ENCODE results near the gene TULP3. TPM values are rescaled to one million over a fixed set of nuclear protein-coding genes. Genes with fewer than 3 reads are reported as not detected.

The TULP3 gene
- total RNA-seq, 2 experiments from 2014 or later, result 5.6 to 6.0 TPM

- intact Hi-C loops (cut with micrococcal nuclease), result no loop called here
- CTCF ChIA-PET, result interaction anchor here (1.0 kb wide), 1 partner anchor 44 kb away, joined by 3 read pairs; no protein-coding TSS in a partner anchor
Observed at GRCh38 chr12:2900642-2901041, 10.0 kb downstream of the TULP3 start.

DNA sequence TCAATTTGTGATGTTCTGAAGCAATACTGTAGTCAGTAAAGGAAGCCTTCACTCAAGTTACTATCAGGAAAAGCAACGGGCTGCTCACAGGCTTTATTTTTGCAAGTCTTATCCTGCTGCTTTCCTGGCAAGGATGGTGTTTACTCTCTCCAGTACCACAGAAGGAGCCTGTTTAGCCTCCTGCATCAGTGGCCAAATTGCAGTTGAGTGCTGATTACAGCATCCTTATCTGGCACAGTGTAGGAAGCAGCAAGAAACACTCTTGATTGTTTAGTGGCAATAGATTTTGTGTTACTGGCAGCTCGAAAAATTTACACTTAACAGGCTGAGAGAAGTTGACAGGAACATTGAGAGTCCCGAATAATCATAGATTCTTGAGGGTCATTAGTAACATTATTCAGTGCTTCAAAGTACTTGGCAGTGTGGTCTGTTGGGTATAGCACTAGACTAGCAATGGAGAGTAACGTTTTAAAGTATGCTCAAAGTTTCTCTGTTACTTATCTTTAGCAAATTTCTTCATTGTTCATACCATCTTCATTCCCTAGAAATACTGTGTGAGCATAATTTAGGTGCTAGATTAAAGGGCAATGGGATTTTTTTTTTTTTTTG lies 11.7 kb downstream of the TULP3 start:
- H3K36me3 Mint-ChIP-seq (ENCODE audit: low read depth), result no peaks in the 10 kb centered on the region
- ChIA-PET CTCF (interaction anchor here (0.7 kb wide), 1 partner anchor 132 kb away, joined by 3 read pairs; no protein-coding TSS in a partner anchor), POLR2A (no interaction called here)
- H3K9me3 Mint-ChIP-seq, result no peaks in the 10 kb centered on the region
- H3K4me3 Mint-ChIP-seq, result no peak overlapping the region
- DNase-seq, result no peak
- H3K27ac Mint-ChIP-seq, result no peak overlapping the region
- no peak for ATAC-seq
- TF ChIP-seq, protein P1, sequence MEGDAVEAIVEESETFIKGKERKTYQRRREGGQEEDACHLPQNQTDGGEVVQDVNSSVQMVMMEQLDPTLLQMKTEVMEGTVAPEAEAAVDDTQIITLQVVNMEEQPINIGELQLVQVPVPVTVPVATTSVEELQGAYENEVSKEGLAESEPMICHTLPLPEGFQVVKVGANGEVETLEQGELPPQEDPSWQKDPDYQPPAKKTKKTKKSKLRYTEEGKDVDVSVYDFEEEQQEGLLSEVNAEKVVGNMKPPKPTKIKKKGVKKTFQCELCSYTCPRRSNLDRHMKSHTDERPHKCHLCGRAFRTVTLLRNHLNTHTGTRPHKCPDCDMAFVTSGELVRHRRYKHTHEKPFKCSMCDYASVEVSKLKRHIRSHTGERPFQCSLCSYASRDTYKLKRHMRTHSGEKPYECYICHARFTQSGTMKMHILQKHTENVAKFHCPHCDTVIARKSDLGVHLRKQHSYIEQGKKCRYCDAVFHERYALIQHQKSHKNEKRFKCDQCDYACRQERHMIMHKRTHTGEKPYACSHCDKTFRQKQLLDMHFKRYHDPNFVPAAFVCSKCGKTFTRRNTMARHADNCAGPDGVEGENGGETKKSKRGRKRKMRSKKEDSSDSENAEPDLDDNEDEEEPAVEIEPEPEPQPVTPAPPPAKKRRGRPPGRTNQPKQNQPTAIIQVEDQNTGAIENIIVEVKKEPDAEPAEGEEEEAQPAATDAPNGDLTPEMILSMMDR (IDR thresholded peaks at IDR 0.05), result no peak
- no peaks in the 10 kb centered on the region for H3K4me1 Mint-ChIP-seq (ENCODE audit: low read depth)
- intact Hi-C loops (cut with micrococcal nuclease), result no loop called here
- H3K27me3 Mint-ChIP-seq, result no peaks in the 10 kb centered on the region

More at GRCh38 chr12:2900642-2901041, 10.0 kb downstream of the TULP3 start:
- no peaks in the 10 kb centered on the region for H3K4me1 Mint-ChIP-seq (ENCODE audit: low read depth)
- H3K36me3 Mint-ChIP-seq (ENCODE audit: low read depth), result no peaks in the 10 kb centered on the region
- ATAC-seq (no peak), DNase-seq (no peak)
- H3K9me3 Mint-ChIP-seq, result no peaks in the 10 kb centered on the region
- POLR2A ChIA-PET, result no interaction called here
- H3K4me3 Mint-ChIP-seq, result no peak overlapping the region
- no peak overlapping the region for H3K27ac Mint-ChIP-seq
- H3K27me3 Mint-ChIP-seq, result no peaks in the 10 kb centered on the region
- TF ChIP-seq, protein P1 (IDR thresholded peaks at IDR 0.05), result no peak

DNA sequence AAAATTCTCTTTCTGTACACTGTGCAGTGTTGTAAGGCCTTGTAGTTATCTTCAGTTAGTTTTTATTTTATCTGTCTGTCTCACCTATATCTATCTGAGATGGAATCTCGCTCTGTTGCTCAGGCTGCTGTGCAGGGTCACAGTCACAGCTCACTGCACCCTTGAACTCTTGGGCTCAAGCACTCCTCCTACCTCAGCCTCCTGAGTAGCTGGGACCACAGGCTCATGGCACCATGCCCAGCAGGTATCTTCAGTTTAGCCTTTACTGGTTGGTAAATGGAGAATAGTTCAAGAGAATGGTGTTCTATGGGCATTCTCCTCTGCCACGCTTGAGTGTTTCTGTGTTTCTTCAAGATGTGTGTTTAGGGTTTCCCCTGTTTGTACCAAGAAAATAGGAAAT lies 13.6 kb downstream of the TULP3 start:
- TF ChIP-seq, protein P1 (IDR thresholded peaks at IDR 0.05), result no peak
- DNase-seq, result no peak
- no peaks in the 10 kb centered on the region for H3K27me3 Mint-ChIP-seq

DNA sequence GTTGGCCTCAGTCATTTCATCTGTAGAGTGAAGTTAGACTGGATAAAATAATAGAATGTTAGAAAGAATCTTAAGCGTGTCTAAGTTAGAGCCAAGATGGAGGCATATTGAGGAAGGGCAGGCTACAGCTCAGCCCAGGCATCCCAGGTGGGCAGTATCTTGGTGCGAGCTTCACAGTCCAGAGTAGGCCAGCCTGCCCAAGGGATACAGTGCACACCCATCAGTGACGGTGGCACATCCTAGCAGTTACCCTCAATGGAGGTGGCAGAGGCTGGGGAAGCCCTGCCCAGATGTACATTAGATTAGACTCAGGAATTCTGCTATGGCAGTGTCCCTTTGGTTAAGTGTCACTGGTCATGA lies 21.5 kb downstream of the TULP3 start:
- ChIA-PET CTCF (interaction anchor here (0.8 to 1.4 kb wide), 5 partner anchors 27 to 388 kb away, joined by 3 read pairs; no protein-coding TSS in a partner anchor), POLR2A (interaction anchor here (1.1 kb wide), 1 partner anchor 10 kb away, joined by 3 read pairs; no protein-coding TSS in a partner anchor)
- ATAC-seq (no peak), DNase-seq (no peak)
- Mint-ChIP-seq H3K36me3 (ENCODE audit: low read depth) (peaks cover 3% of the 10 kb centered on the region), H3K27me3 (no peaks in the 10 kb centered on the region), H3K4me3 (no peak overlapping the region), H3K9me3 (no peaks in the 10 kb centered on the region), H3K4me1 (ENCODE audit: low read depth) (no peaks in the 10 kb centered on the region), H3K27ac (no peak overlapping the region)
- intact Hi-C loops (cut with micrococcal nuclease), result no loop called here
- TF ChIP-seq, protein P1 (IDR thresholded peaks at IDR 0.05), result no peak

More for the DNA sequence above, 13.6 kb downstream of the TULP3 start:
- Mint-ChIP-seq H3K4me3 (no peak overlapping the region), H3K9me3 (no peaks in the 10 kb centered on the region), H3K27ac (no peak overlapping the region), H3K36me3 (ENCODE audit: low read depth) (no peaks in the 10 kb centered on the region), H3K4me1 (ENCODE audit: low read depth) (no peaks in the 10 kb centered on the region)
- ATAC-seq, result no peak
- POLR2A ChIA-PET, result no interaction called here
- intact Hi-C loops (cut with micrococcal nuclease), result no loop called here
- CTCF ChIA-PET, result interaction anchor here (1.0 kb wide), 1 partner anchor 17 kb away, joined by 3 read pairs; no protein-coding TSS in a partner anchor

GRCh38 chr12:2919249-2919648 lies 28.6 kb downstream of the TULP3 start:
- no peak overlapping the region for H3K27ac Mint-ChIP-seq
- ChIA-PET POLR2A (no interaction called here), CTCF (no interaction called here)
- ATAC-seq, result no peak
- intact Hi-C loops (cut with micrococcal nuclease), result no loop called here
- H3K9me3 Mint-ChIP-seq, result no peaks in the 10 kb centered on the region
- H3K4me1 Mint-ChIP-seq (ENCODE audit: low read depth), result no peaks in the 10 kb centered on the region
- TF ChIP-seq, protein P1 (IDR thresholded peaks at IDR 0.05), result no peak
- no peaks in the 10 kb centered on the region for H3K27me3 Mint-ChIP-seq
- no peak for DNase-seq
- no peak overlapping the region for H3K4me3 Mint-ChIP-seq
- peaks cover 10% of the 10 kb centered on the region for H3K36me3 Mint-ChIP-seq (ENCODE audit: low read depth)
